ENCODE measurements around the gene APBA2.

APBA2 gene

GRCh38 chr15:29105151-29105854 is 219.5 kb downstream of the APBA2 start:
- no peak for DNase-seq (ENCODE audit: low read depth)

- no peak for DNase-seq (ENCODE audit: low read depth)
These were observed 220.3 kb downstream of the APBA2 start for GRCh38 chr15:29106116-29106515.

GRCh38 chr15:29106551-29107290 is 220.9 kb downstream of the APBA2 start:
- no peak for DNase-seq (ENCODE audit: low read depth)

GRCh38 chr15:29107291-29107890 is 221.6 kb downstream of the APBA2 start:
- no peak for DNase-seq (ENCODE audit: low read depth)

GRCh38 chr15:29107971-29108645 is 222.3 kb downstream of the APBA2 start:
- no peak for DNase-seq (ENCODE audit: low read depth)

- DNase-seq (ENCODE audit: low read depth) = no peak
These were observed 224.0 kb downstream of the APBA2 start for GRCh38 chr15:29109762-29110161.

GRCh38 chr15:29110176-29110575 is 224.4 kb downstream of the APBA2 start:
- DNase-seq (ENCODE audit: low read depth) = no peak

GRCh38 chr15:29110733-29111132 is 225.0 kb downstream of the APBA2 start:
- no peak for DNase-seq (ENCODE audit: low read depth)

GRCh38 chr15:29111705-29112281 is 226.0 kb downstream of the APBA2 start:
- DNase-seq (ENCODE audit: low read depth) = no peak

- no peak for DNase-seq (ENCODE audit: low read depth)
These were observed 227.8 kb downstream of the APBA2 start for GRCh38 chr15:29113336-29114220.

- DNase-seq (ENCODE audit: low read depth) = no peak
These were observed 228.7 kb downstream of the APBA2 start for GRCh38 chr15:29114221-29115092.

GRCh38 chr15:29115093-29115991 is 229.6 kb downstream of the APBA2 start:
- DNase-seq (ENCODE audit: low read depth) = no peak

GRCh38 chr15:29116970-29117700 is 231.4 kb downstream of the APBA2 start:
- no peak for DNase-seq (ENCODE audit: low read depth)

GRCh38 chr15:29117778-29118177 is 232.0 kb downstream of the APBA2 start:
- no peak for DNase-seq (ENCODE audit: low read depth)

- no peak for DNase-seq (ENCODE audit: low read depth)
These were observed 234.1 kb downstream of the APBA2 start for GRCh38 chr15:29119847-29120246.

GRCh38 chr15:29120593-29121368 is 235.0 kb downstream of the APBA2 start:
- no peak for DNase-seq (ENCODE audit: low read depth)

- DNase-seq (ENCODE audit: low read depth) = no peak
These were observed 235.5 kb downstream of the APBA2 start for GRCh38 chr15:29121369-29121656.

- no peak for DNase-seq (ENCODE audit: low read depth)
These were observed 236.1 kb downstream of the APBA2 start for GRCh38 chr15:29121907-29122306.

All from ELR (cell line).